ENCODE measurements around the gene KY.
"Not testable (repeated sequence)": the region's sequence is repeated elsewhere in the genome, so short reads cannot be mapped to it uniquely, and the experiment has no call there.

GRCh38 chr3:134569899-134570298, 80.9 kb downstream of the KY start:
- TF ChIP-seq CTCF (IDR thresholded peaks at IDR 0.05); REST (IDR thresholded peaks at IDR 0.05; ENCODE audit: insufficient read depth in 1 of 2, low read depth in 2 of 2, low read length in 1 of 2): not testable (repeated sequence)

Measured in Panc1 (cell line).